B cell (primary cell): ENCODE data around the gene CDK6. TPM values are rescaled to one million over a fixed set of nuclear protein-coding genes. Genes with fewer than 3 reads are reported as not detected.

ENCODE experiments used
- ATAC-seq: fragments of 200-7000 bp; cut with Tn5 transposase; one replicate; pipeline ENCODE4 v1.10.0; 2021; ENCODE audit warnings: low read depth, mild to moderate bottlenecking, moderate number of reproducible peaks, moderate library complexity
- CTCF ChIA-PET: fragments of 350-600 bp; sonication (Branson Sonifier 250); formaldehyde crosslinking; loops from one replicate; lab custom pipeline; 2021; ENCODE audit warnings: antibody characterized with exemption, inconsistent platforms; lab: Charles Lee
- POLR2A ChIA-PET: fragments of 350-600 bp; sonication (Branson Sonifier 250); formaldehyde crosslinking; loops from one replicate; lab custom pipeline; 2021; ENCODE audit warnings: antibody characterized with exemption; lab: Charles Lee
- DNase-seq: peaks from one replicate; pipeline ENCODE4 v3.0.0; 2013
- H2AFZ ChIP-seq: 2 replicates; pipeline ENCODE4 v1.6.1; 2012; ENCODE audit warnings: mild to moderate bottlenecking, low read depth, low read length; ENCODE audit not compliant: insufficient read depth, poor library complexity, severe bottlenecking
- H3K27ac ChIP-seq, 2 donors: 1 replicate in 1 of 2; 2 replicates in 1 of 2; pipeline ENCODE4 v1.5.1; 2012 to 2013; ENCODE audit warnings: low read length in 2 of 2, mild to moderate bottlenecking in 2 of 2, moderate library complexity in 1 of 2
- H3K27me3 ChIP-seq, 4 experiments: fragments of 200-600 bp in 1 of 4; sonication (generic) in 1 of 4; replicated peaks in 1 of 4; 1 replicate in 2 of 4; 2 replicates in 2 of 4; pipeline versions ENCODE4 v1.6.1 to v1.7.0; 2013 to 2016; ENCODE audit warnings: low read length in 3 of 4, mild to moderate bottlenecking in 2 of 4, mixed read lengths in 1 of 4, moderate library complexity in 1 of 4; ENCODE audit not compliant: insufficient read depth in 4 of 4, control insufficient read depth in 3 of 4; ENCODE audit errors: control extremely low read depth in 1 of 4
- H3K36me3 ChIP-seq, 2 experiments: replicated peaks in 1 of 2; 1 replicate in 1 of 2; 2 replicates in 1 of 2; pipeline versions ENCODE4 v1.6.1 to v1.7.1; 2013; ENCODE audit warnings: low read length in 1 of 2; ENCODE audit not compliant: insufficient read depth in 2 of 2, control insufficient read depth in 1 of 2; ENCODE audit errors: control extremely low read depth in 1 of 2, extremely low read depth in 1 of 2
- H3K4me1 ChIP-seq, 2 donors: fragments of 200-600 bp in 1 of 2; sonication (generic) in 1 of 2; 1 replicate in 1 of 2; 2 replicates in 1 of 2; pipeline versions ENCODE4 v1.5.1 to v1.6.1; 2013 to 2017; ENCODE audit warnings: low read length in 2 of 2; ENCODE audit not compliant: control insufficient read depth in 2 of 2, insufficient read depth in 2 of 2
- H3K4me2 ChIP-seq: replicated peaks from 2 replicates; pipeline ENCODE3; 2012; ENCODE audit warnings: mild to moderate bottlenecking, low read depth, low read length; ENCODE audit not compliant: poor library complexity, severe bottlenecking
- H3K4me3 ChIP-seq, 5 experiments: fragments of 200-600 bp in 1 of 5; sonication (generic) in 1 of 5; 1 replicate in 3 of 5; 2 replicates in 2 of 5; pipeline versions ENCODE4 v1.5.1 to v1.7.0; 2011 to 2016; ENCODE audit warnings: low read length in 4 of 5, mild to moderate bottlenecking in 4 of 5, low read depth in 2 of 5, control low read depth in 1 of 5, moderate library complexity in 1 of 5; ENCODE audit not compliant: insufficient read depth in 1 of 5; ENCODE audit errors: control extremely low read depth in 1 of 5, extremely low read depth in 1 of 5
- H3K79me2 ChIP-seq: fragments of 200-600 bp; sonication (generic); one replicate; pipeline ENCODE4 v1.6.0; 2016; ENCODE audit warnings: low read length; ENCODE audit not compliant: control insufficient read depth, insufficient read depth
- H3K9ac ChIP-seq: fragments of 200-600 bp; sonication (generic); 2 replicates; pipeline ENCODE4 v1.6.1; 2017; ENCODE audit warnings: mild to moderate bottlenecking, low read length, moderate library complexity
- H3K9me3 ChIP-seq, 3 donors: one replicate each; pipeline versions ENCODE4 v1.6.1 to v1.7.1; 2013; ENCODE audit warnings: low read length in 2 of 3; ENCODE audit not compliant: control insufficient read depth in 2 of 3, insufficient read depth in 1 of 3; ENCODE audit errors: control extremely low read depth in 1 of 3
- H4K20me1 ChIP-seq: 2 replicates; pipeline ENCODE4 v1.6.0; 2012; ENCODE audit warnings: mild to moderate bottlenecking, low read length; ENCODE audit not compliant: insufficient read depth, control insufficient read depth, poor library complexity, severe bottlenecking
- H3K27ac Mint-ChIP-seq: one replicate; pipeline ENCODE4 v1.8.0; 2021; ENCODE audit warnings: mixed read lengths
- H3K27me3 Mint-ChIP-seq: one replicate; pipeline ENCODE4 v1.8.0; 2021; ENCODE audit warnings: mixed read lengths
- H3K4me1 Mint-ChIP-seq: one replicate; pipeline ENCODE4 v1.8.0; 2021; ENCODE audit warnings: mixed read lengths
- H3K4me3 Mint-ChIP-seq: one replicate; pipeline ENCODE4 v1.8.0; 2021; ENCODE audit warnings: mixed read lengths
- H3K9me3 Mint-ChIP-seq: one replicate; pipeline ENCODE4 v1.8.0; 2022; ENCODE audit warnings: mixed read lengths; ENCODE audit not compliant: insufficient read depth
- CTCF ChIP-seq: fragments of 200-600 bp; IDR thresholded peaks from one replicate; pipeline ENCODE4 v1.8.0; 2022; ENCODE audit warnings: antibody characterized with exemption, mild to moderate bottlenecking
- EZH2 ChIP-seq: IDR thresholded peaks from 2 replicates; pipeline ENCODE4 v1.6.1; 2012; ENCODE audit warnings: borderline replicate concordance, low read depth, mild to moderate bottlenecking, moderate library complexity, low read length; ENCODE audit not compliant: insufficient read depth, poor library complexity, severe bottlenecking
- WGBS: methylation state at CpG from one replicate; pipeline ENCODE4 v1.1.5; 2013; ENCODE audit warnings: missing lambda C conversion rate; ENCODE audit not compliant: insufficient coverage; 5-methylcytosine and 5-hydroxymethylcytosine counted together
- intact Hi-C: fragments of 100-400 bp; cut with micrococcal nuclease; formaldehyde crosslinking; loops from one replicate; pipeline ENCODE4 v1.10.0; 2022
- polyA plus RNA-seq: library from polyadenylated mRNA; depleted of rRNA; stranded (reverse); fragments of >200 nt; gene quantifications from 2 replicates; pipeline ENCODE4 v1.2.3, GENCODE V29; 2012
- total RNA-seq, 2 donors: library from RNA; stranded (reverse); fragments of 120-200 nt in 1 of 2; gene quantifications; 1 replicate in 1 of 2; 2 replicates in 1 of 2; pipeline versions ENCODE4 v1.2.3 to v1.2.4, GENCODE V29; 2013 to 2022

CDK6 gene
- total and polyA plus RNA-seq, 2 donors (not counting 1 experiment from before 2014, with no cell fraction given) = 3.0 to 14.6 TPM

GRCh38 chr7:92658671-92659070, 177.7 kb downstream of the CDK6 start:
- no peaks in the 10 kb centered on the region for H3K27me3 Mint-ChIP-seq
- H3K36me3 ChIP-seq = peaks cover 0 to 2% of the 10 kb centered on the region in 2 experiments
- intact Hi-C loops = no loop called here
- no peak overlapping the region for H3K9ac ChIP-seq
- H3K27ac Mint-ChIP-seq = no peak overlapping the region
- WGBS = 83% methylated on average over 2 of the region's 4 CpGs
- DNase-seq = no peak
- peaks cover 3% of the 10 kb centered on the region for H3K4me1 Mint-ChIP-seq
- no peaks in the 10 kb centered on the region for H3K9me3 ChIP-seq
- no peak overlapping the region for H3K4me3 ChIP-seq
- H3K4me1 ChIP-seq = peaks cover 0 to 4% of the 10 kb centered on the region in 2 donors
- no peak overlapping the region for H3K27ac ChIP-seq
- POLR2A ChIA-PET = no interaction called here
- CTCF ChIA-PET = interaction anchor here (1.1 kb wide), 1 partner anchor 9 kb away, joined by 4 read pairs; no protein-coding TSS in a partner anchor
- H3K9me3 Mint-ChIP-seq = no peaks in the 10 kb centered on the region
- H3K4me2 ChIP-seq = no peak overlapping the region
- ATAC-seq = no peak
- no peak overlapping the region for H3K4me3 Mint-ChIP-seq
- no peaks in the 10 kb centered on the region for H3K79me2 ChIP-seq
- no peak overlapping the region for H2AFZ ChIP-seq
- H4K20me1 ChIP-seq = no peaks in the 10 kb centered on the region
- no peaks in the 10 kb centered on the region for H3K27me3 ChIP-seq
- no peak for TF ChIP-seq EZH2
- TF ChIP-seq CTCF = no peak

DNA sequence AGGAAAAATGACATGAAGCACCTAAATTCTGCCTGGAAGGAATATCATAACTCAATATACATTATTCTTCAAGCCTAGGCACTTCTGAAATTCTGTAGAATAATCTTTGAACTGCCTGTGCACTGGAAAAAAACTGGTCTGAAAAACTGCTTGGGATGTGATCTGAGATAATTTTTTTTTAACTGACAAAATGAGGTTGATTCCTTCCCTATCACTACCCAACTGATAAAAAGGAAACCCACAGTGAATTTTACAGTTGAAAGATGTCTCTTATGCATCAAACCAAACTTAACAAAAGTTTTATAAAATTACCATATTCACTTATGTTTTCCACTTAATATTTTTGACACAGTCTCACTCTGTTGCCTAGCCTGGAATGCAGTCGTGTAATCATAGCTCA, 179.0 kb downstream of the CDK6 start:
- Mint-ChIP-seq H3K27me3 (no peaks in the 10 kb centered on the region), H3K4me3 (no peak overlapping the region), H3K9me3 (no peaks in the 10 kb centered on the region), H3K4me1 (peaks cover 3% of the 10 kb centered on the region), H3K27ac (no peak overlapping the region)
- TF ChIP-seq CTCF (no peak), EZH2 (no peak)
- Histone ChIP-seq H3K9me3 (no peaks in the 10 kb centered on the region), H3K27me3 (no peaks in the 10 kb centered on the region), H3K36me3 (peaks cover 0 to 2% of the 10 kb centered on the region in 2 experiments), H3K4me2 (no peak overlapping the region), H3K4me1 (peaks cover 0 to 4% of the 10 kb centered on the region in 2 donors), H3K4me3 (no peak overlapping the region), H4K20me1 (no peaks in the 10 kb centered on the region), H3K27ac (no peak overlapping the region), H3K9ac (no peak overlapping the region), H3K79me2 (no peaks in the 10 kb centered on the region), H2AFZ (no peak overlapping the region)
- DNase-seq = no peak
- ChIA-PET POLR2A (no interaction called here), CTCF (no interaction called here)
- intact Hi-C loops = no loop called here
- no peak for ATAC-seq
- 45% methylated on average over 1 of the region's 1 CpG for WGBS
